Neural progenitor cell (in vitro differentiated cells): ENCODE data around the gene APIP. TPM values are rescaled to one million over a fixed set of nuclear protein-coding genes. Genes with fewer than 3 reads are reported as not detected.

ENCODE experiments used
- DNase-seq: peaks from one replicate; pipeline ENCODE4 v3.0.0-alpha.2; 2016; ENCODE audit warnings: low spot score
- H2AFZ ChIP-seq: fragments of 200-600 bp; sonication (generic); replicated peaks from 2 replicates; pipeline ENCODE4 v1.6.1; 2016; ENCODE audit warnings: antibody characterized with exemption
- H3F3A ChIP-seq: fragments of 200-600 bp; sonication (generic); 2 replicates; pipeline ENCODE4 v1.6.1; 2016; ENCODE audit warnings: antibody characterized with exemption, low read depth
- H3K27ac ChIP-seq: fragments of 200-600 bp; sonication (generic); 2 replicates; pipeline ENCODE4 v1.5.1; 2016; ENCODE audit warnings: mild to moderate bottlenecking
- H3K27me3 ChIP-seq: fragments of 200-600 bp; sonication (generic); 2 replicates; pipeline ENCODE4 v1.6.1; 2016; ENCODE audit warnings: mild to moderate bottlenecking, moderate library complexity
- H3K36me3 ChIP-seq: fragments of 200-600 bp; sonication (generic); 2 replicates; pipeline ENCODE4 v1.5.1; 2016
- H3K4me1 ChIP-seq: fragments of 200-600 bp; sonication (generic); 2 replicates; pipeline ENCODE4 v1.6.1; 2016; ENCODE audit warnings: mixed run types
- H3K4me2 ChIP-seq: fragments of 200-600 bp; sonication (generic); 2 replicates; pipeline ENCODE4 v1.6.1; 2016
- H3K4me3 ChIP-seq: fragments of 200-600 bp; sonication (generic); 2 replicates; pipeline ENCODE4 v1.5.1; 2016
- H3K79me2 ChIP-seq: fragments of 200-600 bp; sonication (generic); 2 replicates; pipeline ENCODE4 v1.6.1; 2016; ENCODE audit warnings: low read depth
- H3K9ac ChIP-seq: fragments of 200-600 bp; sonication (generic); 2 replicates; pipeline ENCODE4 v1.6.1; 2016
- H3K9me3 ChIP-seq: fragments of 200-600 bp; sonication (generic); 2 replicates; pipeline ENCODE4 v1.5.1; 2016; ENCODE audit warnings: low read depth
- H4K20me1 ChIP-seq: fragments of 200-600 bp; sonication (generic); 2 replicates; pipeline ENCODE4 v1.6.1; 2016; ENCODE audit warnings: low read depth
- H3K27ac Mint-ChIP-seq: 3 replicates; pipeline ENCODE4 v1.8.0; 2021; ENCODE audit warnings: mixed read lengths
- H3K27me3 Mint-ChIP-seq: 2 replicates; pipeline ENCODE4 v1.8.0; 2022; ENCODE audit warnings: low read depth, mild to moderate bottlenecking, inconsistent platforms, moderate library complexity, mixed read lengths; ENCODE audit not compliant: insufficient read depth
- H3K36me3 Mint-ChIP-seq: 3 replicates; pipeline ENCODE4 v1.8.0; 2021; ENCODE audit warnings: mixed read lengths
- H3K4me1 Mint-ChIP-seq: 3 replicates; pipeline ENCODE4 v1.8.0; 2021; ENCODE audit warnings: mixed read lengths
- H3K4me3 Mint-ChIP-seq: 3 replicates; pipeline ENCODE4 v1.8.0; 2021; ENCODE audit warnings: mild to moderate bottlenecking, moderate library complexity, mixed read lengths
- H3K9me3 Mint-ChIP-seq: 3 replicates; pipeline ENCODE4 v1.8.0; 2020; ENCODE audit warnings: mixed read lengths
- CTCF ChIP-seq: fragments of 200-600 bp; sonication (generic); IDR thresholded peaks from 2 replicates; pipeline ENCODE4 v1.5.1; 2017; ENCODE audit warnings: antibody characterized with exemption, mild to moderate bottlenecking
- EZH2 ChIP-seq: fragments of 200-600 bp; sonication (generic); IDR thresholded peaks from 2 replicates; pipeline ENCODE4 v1.6.1; 2017; ENCODE audit warnings: antibody characterized with exemption, mild to moderate bottlenecking, moderate library complexity
- EZH2phosphoT487 ChIP-seq: fragments of 200-600 bp; sonication (generic); IDR thresholded peaks from 2 replicates; pipeline ENCODE4 v1.6.1; 2017; ENCODE audit warnings: antibody characterized with exemption
- total RNA-seq: library from RNA; depleted of rRNA; stranded (reverse); fragments of >200 nt; gene quantifications from 2 replicates; pipeline ENCODE4 v1.2.3, GENCODE V29; 2015; ENCODE audit warnings: low replicate concordance

The APIP gene
- total RNA-seq, 1 donor from 2014 or later = 28.7 TPM

- no peaks in the 10 kb centered on the region for H3F3A ChIP-seq
- H4K20me1 ChIP-seq = no peaks in the 10 kb centered on the region
- Mint-ChIP-seq H3K36me3 (no peaks in the 10 kb centered on the region), H3K9me3 (no peaks in the 10 kb centered on the region), H3K27me3 (no peaks in the 10 kb centered on the region), H3K4me3 (no peak overlapping the region), H3K27ac (no peak overlapping the region), H3K4me1 (no peaks in the 10 kb centered on the region)
- H3K9ac ChIP-seq = no peak overlapping the region
- H3K9me3 ChIP-seq = no peaks in the 10 kb centered on the region
- H3K27ac ChIP-seq = no peak overlapping the region
- no peak overlapping the region for H2AFZ ChIP-seq
- H3K36me3 ChIP-seq = no peaks in the 10 kb centered on the region
- H3K79me2 ChIP-seq = no peaks in the 10 kb centered on the region
- no peak for TF ChIP-seq EZH2phosphoT487
- no peaks in the 10 kb centered on the region for H3K27me3 ChIP-seq
- H3K4me3 ChIP-seq = no peak overlapping the region
- no peak overlapping the region for H3K4me2 ChIP-seq
- no peaks in the 10 kb centered on the region for H3K4me1 ChIP-seq
- DNase-seq = no peak
These were observed 55.7 kb downstream of the APIP start for GRCh38 chr11:34860518-34860917.

- Histone ChIP-seq H3K4me3 (no peak overlapping the region), H2AFZ (no peak overlapping the region), H3F3A (no peaks in the 10 kb centered on the region), H3K27me3 (no peaks in the 10 kb centered on the region), H3K36me3 (no peaks in the 10 kb centered on the region), H3K4me1 (no peaks in the 10 kb centered on the region), H3K4me2 (no peak overlapping the region), H3K9me3 (no peaks in the 10 kb centered on the region), H3K9ac (no peak overlapping the region), H3K27ac (no peak overlapping the region), H3K79me2 (no peaks in the 10 kb centered on the region), H4K20me1 (no peaks in the 10 kb centered on the region)
- Mint-ChIP-seq H3K27ac (no peak overlapping the region), H3K4me3 (no peak overlapping the region), H3K36me3 (no peaks in the 10 kb centered on the region), H3K27me3 (no peaks in the 10 kb centered on the region), H3K9me3 (no peaks in the 10 kb centered on the region), H3K4me1 (no peaks in the 10 kb centered on the region)
- no peak for DNase-seq
- TF ChIP-seq EZH2 (no peak), EZH2phosphoT487 (no peak), CTCF (no peak)
These were observed 56.1 kb downstream of the APIP start for GRCh38 chr11:34860034-34860433.

GRCh38 chr11:34859496-34859895 lies 56.7 kb downstream of the APIP start:
- DNase-seq = no peak
- Mint-ChIP-seq H3K4me3 (no peak overlapping the region), H3K4me1 (no peaks in the 10 kb centered on the region), H3K9me3 (no peaks in the 10 kb centered on the region), H3K27me3 (no peaks in the 10 kb centered on the region), H3K36me3 (no peaks in the 10 kb centered on the region), H3K27ac (no peak overlapping the region)
- Histone ChIP-seq H2AFZ (no peak overlapping the region), H4K20me1 (no peaks in the 10 kb centered on the region), H3K4me1 (no peaks in the 10 kb centered on the region), H3K9ac (no peak overlapping the region), H3K27ac (no peak overlapping the region), H3K4me2 (no peak overlapping the region), H3K27me3 (no peaks in the 10 kb centered on the region), H3F3A (no peaks in the 10 kb centered on the region), H3K36me3 (no peaks in the 10 kb centered on the region), H3K79me2 (no peaks in the 10 kb centered on the region), H3K9me3 (no peaks in the 10 kb centered on the region), H3K4me3 (no peak overlapping the region)
- TF ChIP-seq EZH2 = no peak
- TF ChIP-seq EZH2phosphoT487 = no peak
- no peak for TF ChIP-seq CTCF

- peaks cover 3% of the 10 kb centered on the region for H3K36me3 Mint-ChIP-seq
- no peaks in the 10 kb centered on the region for H3K79me2 ChIP-seq
- H3K4me3 ChIP-seq = no peak overlapping the region
- H3K27ac Mint-ChIP-seq = no peak overlapping the region
- H2AFZ ChIP-seq = no peak overlapping the region
- no peaks in the 10 kb centered on the region for H3K27me3 Mint-ChIP-seq
- no peak overlapping the region for H3K4me3 Mint-ChIP-seq
- H3F3A ChIP-seq = no peaks in the 10 kb centered on the region
- no peaks in the 10 kb centered on the region for H3K9me3 Mint-ChIP-seq
- H4K20me1 ChIP-seq = no peaks in the 10 kb centered on the region
- H3K4me2 ChIP-seq = no peak overlapping the region
- no peak overlapping the region for H3K9ac ChIP-seq
- no peaks in the 10 kb centered on the region for H3K9me3 ChIP-seq
- TF ChIP-seq EZH2 (no peak), CTCF (no peak), EZH2phosphoT487 (no peak)
- H3K4me1 ChIP-seq = no peaks in the 10 kb centered on the region
- no peaks in the 10 kb centered on the region for H3K36me3 ChIP-seq
- H3K27me3 ChIP-seq = no peaks in the 10 kb centered on the region
- no peaks in the 10 kb centered on the region for H3K4me1 Mint-ChIP-seq
- no peak overlapping the region for H3K27ac ChIP-seq
- no peak for DNase-seq
These were observed 58.7 kb downstream of the APIP start for GRCh38 chr11:34857463-34857862.
